ENCODE results near the gene VSIR.

VSIR gene

DNA sequence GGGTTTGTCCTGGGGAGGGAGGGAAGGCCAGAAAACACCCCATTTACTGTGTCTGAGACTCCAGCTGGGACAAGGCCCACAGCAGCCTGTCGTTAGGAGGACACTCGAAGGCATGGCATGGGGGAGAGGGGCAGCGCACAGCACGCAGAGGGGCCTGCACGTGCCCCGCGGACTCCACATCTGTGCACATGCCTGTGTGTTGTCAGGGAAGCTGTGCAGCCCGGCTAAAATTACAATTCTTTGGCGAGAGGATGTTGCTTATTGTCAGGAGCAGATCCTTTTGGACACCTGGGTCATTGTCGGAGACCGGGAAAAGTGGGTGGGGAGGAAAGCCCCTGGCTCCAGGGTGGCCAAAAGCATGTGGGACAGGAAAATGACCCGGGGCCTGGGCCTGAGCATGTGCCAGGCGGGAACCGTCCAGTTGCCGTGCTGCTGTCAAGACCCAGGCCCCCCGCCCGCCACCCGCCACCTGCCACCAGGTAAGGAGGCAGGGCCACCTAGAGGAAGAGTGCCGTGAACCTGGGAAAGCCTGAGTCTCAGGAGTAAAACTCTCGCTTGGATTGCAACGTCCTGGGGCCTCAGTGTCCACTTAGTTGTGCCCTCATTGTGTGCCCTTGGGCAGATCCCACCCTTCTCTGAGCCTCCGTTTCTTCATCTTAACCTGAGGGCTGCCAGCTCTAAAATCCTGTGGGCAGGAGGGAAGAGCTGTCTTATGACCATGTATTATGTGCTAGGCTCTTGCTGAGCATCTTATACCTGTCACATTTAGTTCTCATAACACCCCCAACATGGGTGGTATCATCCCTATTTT is 7.2 kb downstream of the VSIR start:
- H3K4me3 Mint-ChIP-seq, result peak overlapping the region; percentile 89
- H3K27ac Mint-ChIP-seq, result peak overlapping the region; percentile 95
- no peaks in the 10 kb centered on the region for H3K9me3 Mint-ChIP-seq
- DNase-seq (ENCODE audit: low spot score in 2 of 2), result no peak
- no peak for ATAC-seq
- H3K36me3 Mint-ChIP-seq, result peaks cover 66% of the 10 kb centered on the region
- peaks cover 89% of the 10 kb centered on the region for H3K4me1 Mint-ChIP-seq

- no peak for ATAC-seq
- no peak for DNase-seq (ENCODE audit: low spot score in 2 of 2)
- H3K9me3 Mint-ChIP-seq, result no peaks in the 10 kb centered on the region
- peaks cover 89% of the 10 kb centered on the region for H3K4me1 Mint-ChIP-seq
- H3K4me3 Mint-ChIP-seq, result peak overlapping the region; percentile 89
- H3K36me3 Mint-ChIP-seq, result peaks cover 74% of the 10 kb centered on the region
- peak overlapping the region; percentile 95 for H3K27ac Mint-ChIP-seq
Observed at GRCh38 chr10:71765176-71765904, 8.0 kb downstream of the VSIR start.

- H3K27ac Mint-ChIP-seq, result peak overlapping the region; percentile 95
- no peak for ATAC-seq
- no peaks in the 10 kb centered on the region for H3K9me3 Mint-ChIP-seq
- no peak for DNase-seq (ENCODE audit: low spot score in 2 of 2)
- H3K4me3 Mint-ChIP-seq, result no peak overlapping the region
- peaks cover 75% of the 10 kb centered on the region for H3K36me3 Mint-ChIP-seq
- peaks cover 81% of the 10 kb centered on the region for H3K4me1 Mint-ChIP-seq
Observed at GRCh38 chr10:71763352-71764127, 9.8 kb downstream of the VSIR start.

DNA sequence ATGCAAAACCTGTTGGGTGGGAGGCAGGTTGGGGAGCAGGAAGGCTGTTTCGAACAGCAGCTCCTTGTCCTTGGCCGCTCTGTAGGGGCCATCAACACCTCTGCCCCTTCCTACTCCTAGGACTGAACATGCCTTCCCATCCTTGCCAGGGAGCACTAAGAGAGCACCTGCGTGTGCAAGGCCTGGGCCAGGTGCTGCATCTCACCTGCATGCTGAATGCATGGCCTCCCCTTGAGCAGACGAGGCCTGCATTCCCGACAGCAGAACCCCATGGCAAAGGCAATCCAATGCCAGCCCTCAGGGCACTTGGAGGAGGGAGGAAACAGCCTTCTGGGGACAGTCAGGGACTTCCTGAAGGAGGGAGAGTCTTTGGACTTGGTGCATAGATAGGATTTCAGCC is 11.0 kb downstream of the VSIR start:
- peaks cover 75% of the 10 kb centered on the region for H3K36me3 Mint-ChIP-seq

GRCh38 chr10:71761541-71762113 is 11.7 kb downstream of the VSIR start:
- ATAC-seq (no peak), DNase-seq (ENCODE audit: low spot score in 2 of 2) (no peak)
- peak overlapping the region; percentile 83 for H3K27ac Mint-ChIP-seq
- peaks cover 68% of the 10 kb centered on the region for H3K36me3 Mint-ChIP-seq
- H3K9me3 Mint-ChIP-seq, result no peaks in the 10 kb centered on the region
- peak overlapping the region; percentile 12 for H3K4me3 Mint-ChIP-seq
- peaks cover 81% of the 10 kb centered on the region for H3K4me1 Mint-ChIP-seq

More for the DNA sequence above, 11.0 kb downstream of the VSIR start:
- DNase-seq (ENCODE audit: low spot score in 2 of 2) (no peak), ATAC-seq (no peak)
- Mint-ChIP-seq H3K4me1 (peaks cover 81% of the 10 kb centered on the region), H3K27ac (peak overlapping the region; percentile 95), H3K4me3 (no peak overlapping the region), H3K9me3 (no peaks in the 10 kb centered on the region)

DNA sequence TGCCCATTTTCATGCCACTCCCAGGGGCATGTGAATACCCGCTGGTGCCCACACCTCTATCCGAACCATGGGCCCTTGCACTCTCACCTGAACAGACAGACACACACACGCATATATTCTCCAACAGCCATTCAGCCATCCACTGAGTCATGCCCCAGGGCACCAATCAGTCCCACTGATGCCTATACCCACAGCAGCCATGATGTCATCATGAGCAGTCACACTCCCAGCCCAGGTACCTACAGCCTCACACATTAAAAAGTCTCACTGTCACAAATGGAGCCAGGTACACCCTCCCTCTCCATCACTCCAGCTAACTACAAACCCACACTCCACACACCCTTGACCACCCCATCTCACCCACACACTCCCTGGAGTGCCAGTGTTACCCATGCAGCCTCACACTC is 12.2 kb downstream of the VSIR start:
- H3K27ac Mint-ChIP-seq, result peak overlapping the region; percentile 83
- peaks cover 63% of the 10 kb centered on the region for H3K36me3 Mint-ChIP-seq
- ATAC-seq, result peak; percentile 95
- no peaks in the 10 kb centered on the region for H3K9me3 Mint-ChIP-seq
- H3K4me3 Mint-ChIP-seq, result peak overlapping the region; percentile 12
- DNase-seq (ENCODE audit: low spot score in 2 of 2), result no peak
- H3K4me1 Mint-ChIP-seq, result peaks cover 81% of the 10 kb centered on the region

DNA sequence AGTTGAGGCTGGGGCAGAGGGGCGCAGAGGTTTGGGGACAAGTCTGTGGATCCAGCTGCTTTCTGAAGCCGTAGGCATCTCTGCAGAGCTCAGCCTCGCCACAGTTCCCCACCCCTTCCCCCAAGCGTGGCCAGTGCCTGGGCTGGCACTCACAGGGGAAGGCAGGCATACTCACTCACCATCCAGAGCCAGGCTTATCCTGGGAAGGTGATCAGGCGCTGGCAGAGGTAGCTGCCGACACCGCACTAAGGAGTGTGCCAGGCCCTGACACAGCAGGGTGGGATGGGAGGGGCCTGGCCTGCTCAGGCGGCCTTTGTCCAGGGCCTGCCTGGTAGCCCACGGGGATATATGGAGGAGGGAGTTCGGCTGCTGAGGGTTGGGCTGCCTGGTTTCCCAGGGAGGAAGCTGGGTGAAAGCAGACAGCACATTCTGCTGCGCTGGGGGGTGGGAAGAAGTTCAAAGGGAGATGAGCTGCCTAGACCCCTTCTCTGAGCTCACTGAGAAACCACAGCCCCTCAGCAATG is 15.9 kb downstream of the VSIR start:
- Mint-ChIP-seq H3K27ac (peak overlapping the region; percentile 94), H3K9me3 (no peaks in the 10 kb centered on the region), H3K36me3 (peaks cover 68% of the 10 kb centered on the region), H3K4me3 (peak overlapping the region; percentile 64), H3K4me1 (peaks cover 80% of the 10 kb centered on the region)
- ATAC-seq (no peak), DNase-seq (ENCODE audit: low spot score in 2 of 2) (no peak)

DNA sequence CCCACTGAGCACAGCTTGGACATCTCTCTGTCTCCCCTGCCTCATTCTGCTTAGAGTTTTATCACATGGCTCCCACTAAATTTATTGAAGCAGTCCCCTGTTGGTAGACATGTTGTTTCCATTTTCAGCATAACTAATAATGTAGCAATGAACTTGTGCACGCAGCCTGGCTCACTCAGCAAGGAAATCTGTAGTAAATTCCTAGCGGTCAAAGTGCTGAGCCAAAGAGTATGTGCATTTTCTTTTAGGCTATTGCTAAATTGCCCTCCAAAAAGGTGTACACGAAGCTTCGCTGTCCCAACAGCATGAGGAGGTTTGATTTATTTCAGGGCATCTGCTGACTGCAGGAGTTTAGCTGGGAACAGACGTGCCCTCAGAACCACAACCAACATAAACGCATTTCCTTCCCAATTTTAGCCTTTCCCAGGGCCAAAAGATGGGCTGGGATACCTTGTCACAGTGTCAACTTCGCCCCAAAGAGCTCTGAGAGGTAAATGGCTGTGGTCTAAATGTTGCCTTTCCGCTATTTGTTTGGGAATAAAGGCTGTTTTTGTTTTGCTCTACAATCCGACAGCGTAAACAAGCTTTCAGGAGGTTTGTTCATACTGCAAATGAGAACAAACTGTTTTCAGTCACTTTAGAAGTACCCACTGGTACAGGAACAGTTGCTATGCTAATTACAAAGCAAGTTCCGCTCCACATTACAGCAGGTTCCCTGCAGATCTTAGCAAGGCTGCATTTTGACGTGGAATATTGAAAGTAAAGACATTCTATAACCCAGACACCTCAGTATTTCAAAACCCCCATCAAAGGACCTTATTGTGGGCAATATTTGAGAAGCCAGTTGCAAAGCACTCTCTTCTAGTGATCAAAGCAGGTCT is 16.8 kb downstream of the VSIR start:
- DNase-seq (ENCODE audit: low spot score in 2 of 2), result no peak
- H3K9me3 Mint-ChIP-seq, result no peaks in the 10 kb centered on the region
- H3K27ac Mint-ChIP-seq, result peak overlapping the region; percentile 94
- H3K4me3 Mint-ChIP-seq, result peak overlapping the region; percentile 64
- H3K4me1 Mint-ChIP-seq, result peaks cover 80% of the 10 kb centered on the region
- ATAC-seq, result peak; percentile 67
- H3K36me3 Mint-ChIP-seq, result peaks cover 73% of the 10 kb centered on the region

DNA sequence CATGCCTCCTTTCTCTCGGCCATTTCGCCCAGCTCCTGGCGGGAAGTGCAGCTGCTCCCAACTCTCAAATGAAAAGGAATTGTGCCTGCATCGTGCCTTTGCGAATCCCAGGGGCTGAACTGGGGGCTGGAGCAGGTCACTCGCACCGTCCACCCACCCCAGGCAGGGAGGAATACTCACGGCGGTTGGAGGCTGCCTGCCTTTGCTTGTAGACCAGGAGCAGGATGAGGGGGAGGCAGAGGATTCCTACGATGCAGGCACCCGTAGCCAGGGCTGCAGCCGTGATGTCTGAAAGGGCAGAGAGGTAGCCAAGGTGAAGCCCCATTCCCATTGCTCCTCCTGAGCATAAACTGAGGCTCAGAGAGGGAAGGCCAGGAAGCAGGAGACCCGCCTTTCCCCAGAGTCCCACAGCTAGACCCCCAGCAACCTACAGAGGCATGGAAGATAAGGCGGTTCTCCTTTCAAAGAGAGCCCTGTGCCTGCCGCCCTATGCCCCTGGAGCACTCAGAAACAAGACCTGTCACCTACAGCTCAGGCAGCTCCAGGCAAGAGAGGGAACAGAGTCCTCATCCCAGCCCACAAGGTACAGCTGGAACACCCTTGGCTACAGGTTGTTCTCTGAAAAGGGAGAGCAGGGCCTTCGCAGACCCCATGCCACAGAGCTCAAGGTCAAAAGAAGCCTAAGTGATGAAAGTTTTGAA is 18.0 kb downstream of the VSIR start:
- Mint-ChIP-seq H3K4me1 (peaks cover 77% of the 10 kb centered on the region), H3K9me3 (no peaks in the 10 kb centered on the region), H3K4me3 (no peak overlapping the region), H3K27ac (peak overlapping the region; percentile 97), H3K36me3 (peaks cover 71% of the 10 kb centered on the region)
- DNase-seq (ENCODE audit: low spot score in 2 of 2) (no peak), ATAC-seq (no peak)

GRCh38 chr10:71754562-71754961 is 18.8 kb downstream of the VSIR start:
- H3K9me3 Mint-ChIP-seq, result no peaks in the 10 kb centered on the region
- no peak for DNase-seq (ENCODE audit: low spot score in 2 of 2)
- H3K36me3 Mint-ChIP-seq, result peaks cover 68% of the 10 kb centered on the region
- peak overlapping the region; percentile 97 for H3K27ac Mint-ChIP-seq
- no peak for ATAC-seq
- no peak overlapping the region for H3K4me3 Mint-ChIP-seq
- peaks cover 82% of the 10 kb centered on the region for H3K4me1 Mint-ChIP-seq

- Mint-ChIP-seq H3K4me3 (no peak overlapping the region), H3K36me3 (peaks cover 67% of the 10 kb centered on the region)
Observed at GRCh38 chr10:71753960-71754505, 19.3 kb downstream of the VSIR start.

DNA sequence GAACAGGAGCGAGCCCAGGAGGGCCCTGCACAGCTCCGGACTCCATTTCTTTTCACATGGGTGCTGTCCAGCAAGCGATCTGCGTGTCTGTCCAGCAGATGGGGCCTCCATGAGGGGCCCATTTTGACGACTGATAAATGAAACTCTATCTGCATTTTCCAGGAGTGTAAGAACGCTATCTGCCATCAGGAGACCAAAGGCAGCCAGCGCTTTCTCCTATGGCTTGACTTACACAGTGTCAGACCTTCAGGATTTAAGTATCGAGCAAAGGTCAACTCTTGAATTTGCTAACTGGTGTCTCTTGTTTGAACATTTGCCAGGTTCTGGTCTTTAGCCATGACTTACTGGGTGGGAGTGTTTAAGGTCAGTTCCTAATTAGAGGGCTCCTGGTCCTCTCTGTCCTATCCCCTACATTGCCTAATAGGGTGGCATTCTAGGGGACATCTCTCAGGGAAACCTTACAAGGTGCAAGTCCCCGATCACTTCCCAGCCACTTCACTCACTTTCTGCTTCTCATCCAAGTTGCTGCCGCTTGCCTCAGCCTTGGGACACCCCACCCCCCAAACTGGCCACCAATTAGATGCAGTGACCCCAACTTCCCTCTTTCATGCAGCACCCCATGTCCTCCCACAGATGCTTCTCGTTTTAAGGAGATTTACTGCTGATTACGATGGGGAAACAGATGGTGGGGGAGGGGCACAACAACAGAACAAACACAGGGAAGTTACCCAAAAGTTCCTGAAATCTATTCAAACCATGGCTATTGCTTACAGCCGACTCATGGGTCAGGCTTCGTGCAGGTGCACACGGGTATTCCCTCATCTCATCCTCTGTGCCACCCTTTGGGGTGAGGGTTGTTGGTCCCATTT is 20.0 kb downstream of the VSIR start:
- DNase-seq (ENCODE audit: low spot score in 2 of 2) (no peak), ATAC-seq (no peak)
- H3K9me3 Mint-ChIP-seq, result no peaks in the 10 kb centered on the region
- H3K4me3 Mint-ChIP-seq, result peak overlapping the region; percentile 32
- H3K36me3 Mint-ChIP-seq, result peaks cover 67% of the 10 kb centered on the region
- peaks cover 90% of the 10 kb centered on the region for H3K4me1 Mint-ChIP-seq
- H3K27ac Mint-ChIP-seq, result peak overlapping the region; percentile 97

More at GRCh38 chr10:71753960-71754505, 19.3 kb downstream of the VSIR start:
- Mint-ChIP-seq H3K27ac (peak overlapping the region; percentile 97), H3K4me1 (peaks cover 86% of the 10 kb centered on the region), H3K9me3 (no peaks in the 10 kb centered on the region)
- ATAC-seq (no peak), DNase-seq (ENCODE audit: low spot score in 2 of 2) (no peak)
